Endothelial cell of umbilical vein (primary cell): Measurements from ENCODE around the gene SYNPR. TPM values are rescaled to one million over a fixed set of nuclear protein-coding genes. Genes with fewer than 3 reads are reported as not detected.

Experiments
- BruUV-seq: library from RNA; stranded (reverse); fragments of 400-500 nt; replicated peaks from 2 replicates; lab custom pipeline; 2021; lab: Mats Ljungman, UMichigan
- CTCF ChIA-PET: fragments of 300-600, 350-600 bp; sonication (Branson Sonifier 250); formaldehyde crosslinking; loops from one replicate; lab custom pipeline; 2021; ENCODE audit warnings: antibody characterized with exemption, inconsistent platforms; lab: Charles Lee
- POLR2A ChIA-PET: fragments of 300-600, 350-600 bp; sonication (Branson Sonifier 250); formaldehyde crosslinking; loops from one replicate; lab custom pipeline; 2021; ENCODE audit warnings: antibody characterized with exemption, inconsistent platforms; lab: Charles Lee
- DNase-seq: peaks from one replicate; pipeline ENCODE4 v3.0.0-alpha.2; 2011; ENCODE audit warnings: low read depth, low spot score
- FAIRE-seq: peaks from 2 replicates; lab custom pipeline; 2011; peaks lifted over from hg19 to GRCh38; lab: Jason Lieb, UNC
- H2AFZ ChIP-seq: 2 replicates; pipeline ENCODE4 v1.6.0; 2012; ENCODE audit warnings: low read depth, low read length, control low read depth, inconsistent platforms
- H3K27ac ChIP-seq: 2 replicates; pipeline ENCODE4 v1.5.1; 2011; ENCODE audit warnings: low read depth, mild to moderate bottlenecking, control low read depth, low read length, moderate library complexity; ENCODE audit not compliant: insufficient read depth
- H3K27me3 ChIP-seq, 2 experiments: 2 replicates each; pipeline versions ENCODE4 v1.6.0 to v1.6.1; 2011; ENCODE audit warnings: low read length in 2 of 2, mixed read lengths in 1 of 2; ENCODE audit not compliant: control insufficient read depth in 2 of 2, insufficient read depth in 2 of 2
- H3K36me3 ChIP-seq, 2 experiments: 2 replicates in 1 of 2; 3 replicates in 1 of 2; pipeline ENCODE4 v1.5.1; 2011; ENCODE audit warnings: low read length in 2 of 2, mild to moderate bottlenecking in 1 of 2, moderate library complexity in 1 of 2; ENCODE audit not compliant: control insufficient read depth in 2 of 2, insufficient read depth in 2 of 2; ENCODE audit errors: extremely low read depth in 1 of 2
- H3K4me1 ChIP-seq: 3 replicates; pipeline ENCODE4 v1.5.1; 2011; ENCODE audit warnings: mild to moderate bottlenecking, low read length; ENCODE audit not compliant: control insufficient read depth, insufficient read depth; ENCODE audit errors: extremely low read depth
- H3K4me2 ChIP-seq: 2 replicates; pipeline ENCODE4 v1.6.1; 2011; ENCODE audit warnings: low read length, control low read depth, mixed read lengths; ENCODE audit not compliant: insufficient read depth
- H3K4me3 ChIP-seq, 3 experiments: fragments of 200-600 bp in 1 of 3; sonication (generic), shearing (Covaris generic) in 1 of 3; replicated peaks in 1 of 3; 2 replicates each; pipeline ENCODE4 v1.5.1; 2011 to 2016; ENCODE audit warnings: control low read depth in 3 of 3, low read length in 3 of 3, mild to moderate bottlenecking in 2 of 3, inconsistent platforms in 1 of 3, low read depth in 1 of 3, moderate library complexity in 1 of 3; ENCODE audit not compliant: insufficient read depth in 1 of 3
- H3K79me2 ChIP-seq: 2 replicates; pipeline ENCODE4 v1.6.0; 2012; ENCODE audit warnings: low read length, inconsistent platforms; ENCODE audit not compliant: control insufficient read depth, insufficient read depth
- H3K9ac ChIP-seq: replicated peaks from 2 replicates; pipeline ENCODE3; 2011; ENCODE audit warnings: low read length, control low read depth; ENCODE audit not compliant: insufficient read depth; ENCODE audit errors: extremely low read depth
- H3K9me1 ChIP-seq: replicated peaks from 3 replicates; pipeline ENCODE4 v1.6.0; 2011; ENCODE audit warnings: mild to moderate bottlenecking, low read length; ENCODE audit not compliant: control insufficient read depth, insufficient read depth; ENCODE audit errors: extremely low read depth
- H3K9me3 ChIP-seq: replicated peaks from 2 replicates; pipeline ENCODE4 v1.5.1; 2012; ENCODE audit warnings: low read length, inconsistent platforms; ENCODE audit not compliant: control insufficient read depth, insufficient read depth
- H4K20me1 ChIP-seq: replicated peaks from 2 replicates; pipeline ENCODE3; 2011; ENCODE audit warnings: mild to moderate bottlenecking, low read length; ENCODE audit not compliant: control insufficient read depth, insufficient read depth; ENCODE audit errors: extremely low read depth
- EZH2 ChIP-seq: IDR thresholded peaks from 2 replicates; pipeline ENCODE4 v1.6.1; 2012; ENCODE audit warnings: borderline replicate concordance, low read depth, mild to moderate bottlenecking, moderate library complexity, low read length, inconsistent platforms; ENCODE audit not compliant: severe bottlenecking
- FOS ChIP-seq: IDR thresholded peaks from 2 replicates; pipeline ENCODE4 v1.6.1; 2011; ENCODE audit warnings: mild to moderate bottlenecking, low read length, moderate library complexity, borderline replicate concordance; ENCODE audit not compliant: insufficient read depth
- GATA2 ChIP-seq: IDR thresholded peaks from 2 replicates; pipeline ENCODE4 v1.7.0; 2011; ENCODE audit warnings: low read depth, mild to moderate bottlenecking, moderate library complexity, mixed read lengths, low read length; ENCODE audit not compliant: insufficient read length, insufficient read depth
- JUN ChIP-seq: IDR thresholded peaks from 2 replicates; pipeline ENCODE4 v1.6.1; 2011; ENCODE audit warnings: borderline replicate concordance, low read depth; ENCODE audit not compliant: insufficient read length, insufficient read depth
- MYC ChIP-seq: IDR thresholded peaks from one replicate; pipeline ENCODE4 v1.6.1; 2011; ENCODE audit warnings: mild to moderate bottlenecking, low read depth, low read length
- POLR2A ChIP-seq: IDR thresholded peaks from 2 replicates; pipeline ENCODE4 v1.6.1; 2012; ENCODE audit warnings: low read depth, mild to moderate bottlenecking, control low read depth, low read length
- POLR2AphosphoS5 ChIP-seq: IDR thresholded peaks from 2 replicates; pipeline ENCODE4 v1.6.1; 2012; ENCODE audit warnings: low read depth, mild to moderate bottlenecking, control low read depth, low read length, moderate library complexity; ENCODE audit not compliant: insufficient read depth
- dilution Hi-C: fragments of 300-500 bp; cut with MboI; formaldehyde crosslinking; loops from one replicate; pipeline ENCODE4 v1.15.0; 2019; ENCODE audit warnings: low sequenced_read_pairs; ENCODE audit not compliant: extremely low pct_ligation_motif_present
- intact Hi-C: fragments of 100-400 bp; cut with micrococcal nuclease; formaldehyde crosslinking; loops from one replicate; pipeline ENCODE4 v1.10.0; 2022
- polyA plus RNA-seq, 4 experiments: library from polyadenylated mRNA; depleted of rRNA in 3 of 4; stranded (reverse) in 3 of 4; unstranded in 1 of 4; fragments of >200 nt; gene quantifications; 2 replicates each; pipeline versions ENCODE4 v1.2.1 to v1.2.3, GENCODE V29; 2011 to 2012; ENCODE audit warnings: missing spikeins in 1 of 4
- total RNA-seq: library from RNA; stranded (reverse); gene quantifications from 2 replicates; pipeline ENCODE4 v1.2.3, GENCODE V29; 2021
- TF ChIP-seq, protein P1 (sequence below): IDR thresholded peaks from 2 replicates; pipeline ENCODE4 v1.6.1; 2011; ENCODE audit not compliant: insufficient read depth, insufficient read length
- TF ChIP-seq, protein P2 (sequence below), 2 donors: IDR thresholded peaks; 1 replicate in 1 of 2; 2 replicates in 1 of 2; pipeline ENCODE4 v1.5.1; 2011; ENCODE audit warnings: low read length in 2 of 2, mild to moderate bottlenecking in 2 of 2, moderate library complexity in 2 of 2, control low read depth in 1 of 2, inconsistent platforms in 1 of 2, low read depth in 1 of 2; ENCODE audit not compliant: insufficient read depth in 1 of 2; ENCODE audit errors: extremely low read depth in 1 of 2

Gene SYNPR
- total and polyA plus RNA-seq, 2 donors (not counting 3 experiments of a cell fraction or from before 2014, with no cell fraction given) = not detected

DNA sequence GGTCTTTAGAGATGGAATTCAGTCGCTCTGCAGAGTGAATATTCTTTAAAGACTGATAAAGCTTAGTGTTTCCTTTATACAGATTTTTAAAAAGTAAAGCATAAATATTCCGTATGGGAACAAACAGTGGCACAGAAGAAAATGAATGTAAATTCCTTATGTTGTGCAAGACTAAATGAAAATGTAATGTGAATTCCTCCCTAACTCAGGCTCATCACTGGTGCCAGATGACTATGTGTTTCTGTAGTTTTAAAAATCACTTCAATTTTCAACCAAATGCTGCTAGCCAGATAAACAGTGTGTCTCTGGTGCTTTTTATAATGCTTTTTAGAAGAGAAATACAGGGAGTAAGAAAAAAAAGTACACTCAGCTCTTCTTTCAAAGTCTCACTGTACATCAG, 219.5 kb downstream of the SYNPR start:
- FAIRE-seq (no peak), DNase-seq (no peak)
- Histone ChIP-seq H3K4me1 (no peaks in the 10 kb centered on the region), H4K20me1 (no peaks in the 10 kb centered on the region), H3K27ac (no peak overlapping the region), H3K27me3 (no peaks in the 10 kb centered on the region), H3K4me3 (no peak overlapping the region), H3K9me1 (no peaks in the 10 kb centered on the region), H2AFZ (no peak overlapping the region), H3K9ac (no peak overlapping the region), H3K79me2 (no peaks in the 10 kb centered on the region), H3K9me3 (no peaks in the 10 kb centered on the region), H3K4me2 (no peak overlapping the region), H3K36me3 (no peaks in the 10 kb centered on the region)
- TF ChIP-seq, protein P1, sequence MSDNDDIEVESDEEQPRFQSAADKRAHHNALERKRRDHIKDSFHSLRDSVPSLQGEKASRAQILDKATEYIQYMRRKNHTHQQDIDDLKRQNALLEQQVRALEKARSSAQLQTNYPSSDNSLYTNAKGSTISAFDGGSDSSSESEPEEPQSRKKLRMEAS = no peak
- TF ChIP-seq, protein P2, sequence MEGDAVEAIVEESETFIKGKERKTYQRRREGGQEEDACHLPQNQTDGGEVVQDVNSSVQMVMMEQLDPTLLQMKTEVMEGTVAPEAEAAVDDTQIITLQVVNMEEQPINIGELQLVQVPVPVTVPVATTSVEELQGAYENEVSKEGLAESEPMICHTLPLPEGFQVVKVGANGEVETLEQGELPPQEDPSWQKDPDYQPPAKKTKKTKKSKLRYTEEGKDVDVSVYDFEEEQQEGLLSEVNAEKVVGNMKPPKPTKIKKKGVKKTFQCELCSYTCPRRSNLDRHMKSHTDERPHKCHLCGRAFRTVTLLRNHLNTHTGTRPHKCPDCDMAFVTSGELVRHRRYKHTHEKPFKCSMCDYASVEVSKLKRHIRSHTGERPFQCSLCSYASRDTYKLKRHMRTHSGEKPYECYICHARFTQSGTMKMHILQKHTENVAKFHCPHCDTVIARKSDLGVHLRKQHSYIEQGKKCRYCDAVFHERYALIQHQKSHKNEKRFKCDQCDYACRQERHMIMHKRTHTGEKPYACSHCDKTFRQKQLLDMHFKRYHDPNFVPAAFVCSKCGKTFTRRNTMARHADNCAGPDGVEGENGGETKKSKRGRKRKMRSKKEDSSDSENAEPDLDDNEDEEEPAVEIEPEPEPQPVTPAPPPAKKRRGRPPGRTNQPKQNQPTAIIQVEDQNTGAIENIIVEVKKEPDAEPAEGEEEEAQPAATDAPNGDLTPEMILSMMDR (IDR thresholded peaks at IDR 0.05; ENCODE audit: extremely low read depth in 1 of 2, insufficient read depth in 1 of 2, low read depth in 1 of 2, low read length in 2 of 2) = no peak
- TF ChIP-seq JUN = no peak
- TF ChIP-seq GATA2 = no peak
- no peak for TF ChIP-seq POLR2AphosphoS5
- no peak for TF ChIP-seq POLR2A
- no peak for TF ChIP-seq EZH2
- TF ChIP-seq MYC = no peak
- no peak for TF ChIP-seq FOS
- POLR2A ChIA-PET = no interaction called here
- BruUV-seq = no TSS peak
- dilution Hi-C loops = no loop called here
- intact Hi-C loops = no loop called here
- CTCF ChIA-PET = no interaction called here
